Measurements from ENCODE around the gene MUC5B. TPM values are rescaled to one million over a fixed set of nuclear protein-coding genes. Genes with fewer than 3 reads are reported as not detected.

The MUC5B gene
- total and polyA plus RNA-seq, 2 of the 13 experiments (the other 11 are each of a cell fraction or from before 2014, with no cell fraction given): 0.01 TPM; not detected in 1

DNA sequence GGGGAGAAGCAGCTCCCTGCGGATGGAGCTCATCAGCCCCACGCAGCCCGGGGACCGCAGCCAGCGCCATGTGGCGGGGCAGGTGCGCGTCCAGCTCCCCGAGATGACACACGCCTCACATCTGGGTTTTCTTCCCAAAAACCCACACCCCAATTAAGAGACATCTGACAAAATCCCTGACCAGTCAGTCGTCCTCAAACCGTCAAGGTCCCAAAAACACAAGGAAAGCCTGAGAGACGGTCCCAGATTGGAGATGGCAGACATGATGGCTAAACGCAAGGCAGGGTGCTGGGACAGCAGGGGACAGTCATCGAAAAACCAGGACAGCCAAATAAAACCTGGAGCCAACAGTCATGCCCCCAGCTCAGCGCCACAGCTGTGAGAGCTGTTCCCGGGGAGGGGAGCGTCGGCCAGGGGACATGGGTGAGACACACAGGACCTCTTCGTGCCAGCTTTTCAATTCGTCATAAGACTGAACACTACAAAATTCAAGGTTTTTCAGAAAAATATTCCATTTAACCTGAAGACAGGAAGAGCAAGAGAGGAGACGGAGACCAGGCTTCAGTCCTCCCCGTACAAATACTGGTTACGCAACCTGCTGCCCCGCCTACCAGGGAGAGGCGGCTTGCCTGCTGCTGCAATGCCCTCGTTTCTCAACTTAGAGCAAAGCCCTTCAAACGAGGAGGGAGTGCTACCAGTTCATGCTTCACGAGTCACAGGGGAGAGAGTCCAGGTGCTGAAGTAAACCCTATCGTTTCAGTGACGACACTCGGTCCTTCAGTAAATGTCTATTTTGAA lies 76.0 kb downstream of the MUC5B start (continued):
- no peak for TF ChIP-seq ZNF782 (CRISPR knock-in tag; IDR thresholded peaks at IDR 0.05; ENCODE audit: borderline replicate concordance)
- TF ChIP-seq POLR2AphosphoS5 (IDR thresholded peaks at IDR 0.05; ENCODE audit: low read depth, low read length): no peak
- no peak for TF ChIP-seq ZNF180 (CRISPR knock-in tag; IDR thresholded peaks at IDR 0.05; ENCODE audit: borderline replicate concordance, low read depth)
- TF ChIP-seq MAFG (CRISPR knock-in tag; IDR thresholded peaks at IDR 0.05): no peak
- TF ChIP-seq HNRNPUL1 (IDR thresholded peaks at IDR 0.05; ENCODE audit: low read depth, low read length): no peak
- no peak for TF ChIP-seq ZNF569 (CRISPR knock-in tag; IDR thresholded peaks at IDR 0.05; ENCODE audit: borderline replicate concordance)
- TF ChIP-seq EED (CRISPR knock-in tag; IDR thresholded peaks at IDR 0.05): no peak
- TF ChIP-seq RAD51 (IDR thresholded peaks at IDR 0.05; ENCODE audit: borderline replicate concordance): no peak
- peak; percentile 50; the same call in 1 of the 2 replicates for TF ChIP-seq SNAPC2 (CRISPR knock-in tag; IDR thresholded peaks at IDR 0.05)
- TF ChIP-seq, protein P1, sequence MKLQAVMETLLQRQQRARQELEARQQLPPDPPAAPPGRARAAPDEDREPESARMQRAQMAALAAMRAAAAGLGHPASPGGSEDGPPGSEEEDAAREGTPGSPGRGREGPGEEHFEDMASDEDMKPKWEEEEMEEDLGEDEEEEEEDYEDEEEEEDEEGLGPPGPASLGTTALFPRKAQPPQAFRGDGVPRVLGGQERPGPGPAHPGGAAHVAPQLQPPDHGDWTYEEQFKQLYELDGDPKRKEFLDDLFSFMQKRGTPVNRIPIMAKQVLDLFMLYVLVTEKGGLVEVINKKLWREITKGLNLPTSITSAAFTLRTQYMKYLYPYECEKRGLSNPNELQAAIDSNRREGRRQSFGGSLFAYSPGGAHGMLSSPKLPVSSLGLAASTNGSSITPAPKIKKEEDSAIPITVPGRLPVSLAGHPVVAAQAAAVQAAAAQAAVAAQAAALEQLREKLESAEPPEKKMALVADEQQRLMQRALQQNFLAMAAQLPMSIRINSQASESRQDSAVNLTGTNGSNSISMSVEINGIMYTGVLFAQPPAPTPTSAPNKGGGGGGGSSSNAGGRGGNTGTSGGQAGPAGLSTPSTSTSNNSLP (IDR thresholded peaks at IDR 0.05; ENCODE audit: low read depth, low read length): no peak
- peak; percentile 80 for TF ChIP-seq TEAD3 (CRISPR knock-in tag; optimal IDR thresholded peaks at IDR 0.05; ENCODE audit: borderline replicate concordance)
- TF ChIP-seq ARID2 (CRISPR knock-in tag; IDR thresholded peaks at IDR 0.05; ENCODE audit: borderline replicate concordance): peak; percentile 76; the same call in 1 of the 2 replicates
- no peak for TF ChIP-seq PHF8 (CRISPR knock-in tag; IDR thresholded peaks at IDR 0.05)
- no peak for TF ChIP-seq ZMAT3 (CRISPR knock-in tag; conservative IDR thresholded peaks at IDR 0.05)
- TF ChIP-seq, protein P2, sequence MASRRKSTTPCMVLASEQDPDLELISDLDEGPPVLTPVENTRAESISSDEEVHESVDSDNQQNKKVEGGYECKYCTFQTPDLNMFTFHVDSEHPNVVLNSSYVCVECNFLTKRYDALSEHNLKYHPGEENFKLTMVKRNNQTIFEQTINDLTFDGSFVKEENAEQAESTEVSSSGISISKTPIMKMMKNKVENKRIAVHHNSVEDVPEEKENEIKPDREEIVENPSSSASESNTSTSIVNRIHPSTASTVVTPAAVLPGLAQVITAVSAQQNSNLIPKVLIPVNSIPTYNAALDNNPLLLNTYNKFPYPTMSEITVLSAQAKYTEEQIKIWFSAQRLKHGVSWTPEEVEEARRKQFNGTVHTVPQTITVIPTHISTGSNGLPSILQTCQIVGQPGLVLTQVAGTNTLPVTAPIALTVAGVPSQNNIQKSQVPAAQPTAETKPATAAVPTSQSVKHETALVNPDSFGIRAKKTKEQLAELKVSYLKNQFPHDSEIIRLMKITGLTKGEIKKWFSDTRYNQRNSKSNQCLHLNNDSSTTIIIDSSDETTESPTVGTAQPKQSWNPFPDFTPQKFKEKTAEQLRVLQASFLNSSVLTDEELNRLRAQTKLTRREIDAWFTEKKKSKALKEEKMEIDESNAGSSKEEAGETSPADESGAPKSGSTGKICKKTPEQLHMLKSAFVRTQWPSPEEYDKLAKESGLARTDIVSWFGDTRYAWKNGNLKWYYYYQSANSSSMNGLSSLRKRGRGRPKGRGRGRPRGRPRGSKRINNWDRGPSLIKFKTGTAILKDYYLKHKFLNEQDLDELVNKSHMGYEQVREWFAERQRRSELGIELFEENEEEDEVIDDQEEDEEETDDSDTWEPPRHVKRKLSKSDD (CRISPR knock-in tag; IDR thresholded peaks at IDR 0.05; ENCODE audit: low read depth): peak; percentile 64; the same call in 1 of the 2 replicates
- TF ChIP-seq, protein P3, sequence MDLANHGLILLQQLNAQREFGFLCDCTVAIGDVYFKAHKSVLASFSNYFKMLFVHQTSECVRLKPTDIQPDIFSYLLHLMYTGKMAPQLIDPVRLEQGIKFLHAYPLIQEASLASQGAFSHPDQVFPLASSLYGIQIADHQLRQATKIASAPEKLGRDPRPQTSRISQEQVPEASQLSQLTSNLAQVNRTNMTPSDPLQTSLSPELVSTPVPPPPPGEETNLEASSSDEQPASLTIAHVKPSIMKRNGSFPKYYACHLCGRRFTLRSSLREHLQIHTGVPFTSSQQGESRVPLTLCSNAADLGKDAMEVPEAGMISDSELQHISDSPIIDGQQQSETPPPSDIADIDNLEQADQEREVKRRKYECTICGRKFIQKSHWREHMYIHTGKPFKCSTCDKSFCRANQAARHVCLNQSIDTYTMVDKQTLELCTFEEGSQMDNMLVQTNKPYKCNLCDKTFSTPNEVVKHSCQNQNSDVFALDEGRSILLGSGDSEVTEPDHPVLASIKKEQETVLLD (CRISPR knock-in tag; IDR thresholded peaks at IDR 0.05; ENCODE audit: low read depth): no peak
- TF ChIP-seq BCL6 (CRISPR knock-in tag; IDR thresholded peaks at IDR 0.05): peak; percentile 71
- TF ChIP-seq CHD4 (IDR thresholded peaks at IDR 0.05; ENCODE audit: borderline replicate concordance, low read length): no peak
- TF ChIP-seq NFATC3 (CRISPR knock-in tag; IDR thresholded peaks at IDR 0.05): no peak
- TF ChIP-seq ZFP62 (CRISPR knock-in tag; IDR thresholded peaks at IDR 0.05): no peak
- no peak for TF ChIP-seq ARNT (IDR thresholded peaks at IDR 0.05)
- no peak for TF ChIP-seq PAX8 (CRISPR knock-in tag; IDR thresholded peaks at IDR 0.05; ENCODE audit: borderline replicate concordance)
- 0 out of 2 replicates have a peak, but pooled peaks have one; percentile 57 for TF ChIP-seq ZNF317 (CRISPR knock-in tag; IDR thresholded peaks at IDR 0.05)
- TF ChIP-seq, protein P4, sequence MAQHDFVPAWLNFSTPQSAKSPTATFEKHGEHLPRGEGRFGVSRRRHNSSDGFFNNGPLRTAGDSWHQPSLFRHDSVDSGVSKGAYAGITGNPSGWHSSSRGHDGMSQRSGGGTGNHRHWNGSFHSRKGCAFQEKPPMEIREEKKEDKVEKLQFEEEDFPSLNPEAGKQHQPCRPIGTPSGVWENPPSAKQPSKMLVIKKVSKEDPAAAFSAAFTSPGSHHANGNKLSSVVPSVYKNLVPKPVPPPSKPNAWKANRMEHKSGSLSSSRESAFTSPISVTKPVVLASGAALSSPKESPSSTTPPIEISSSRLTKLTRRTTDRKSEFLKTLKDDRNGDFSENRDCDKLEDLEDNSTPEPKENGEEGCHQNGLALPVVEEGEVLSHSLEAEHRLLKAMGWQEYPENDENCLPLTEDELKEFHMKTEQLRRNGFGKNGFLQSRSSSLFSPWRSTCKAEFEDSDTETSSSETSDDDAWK (CRISPR knock-in tag; IDR thresholded peaks at IDR 0.05): no peak

Data from HepG2 (cell line).